HG03558 (cell line): ENCODE data around the gene PITPNM2.

Experiments
- ATAC-seq: cut with Tn5 transposase; IDR thresholded peaks from one replicate; pipeline ENCODE4 v1.9.1; 2021; ENCODE audit warnings: moderate number of reproducible peaks; ENCODE audit not compliant: unreplicated experiment; ENCODE audit errors: extremely low read depth

Gene PITPNM2

GRCh38 chr12:123150744-123151456 is at the start of gene PITPNM2:
TSS of gene PITPNM2 (minus strand) at chr12:123151090. CDS start at chr12:123034590, 116,500 bp downstream.
- ATAC-seq: no peak

GRCh38 chr12:123200414-123200813 is 49.5 kb upstream of the PITPNM2 start:
- ATAC-seq: no peak

GRCh38 chr12:123199936-123200335 is 49.0 kb upstream of the PITPNM2 start:
- no peak for ATAC-seq

- no peak for ATAC-seq
These were observed 36.7 kb upstream of the PITPNM2 start for GRCh38 chr12:123187637-123188036.

- no peak for ATAC-seq
These were observed 29.3 kb upstream of the PITPNM2 start for GRCh38 chr12:123180171-123180570.

GRCh38 chr12:123171967-123172366 is 21.1 kb upstream of the PITPNM2 start:
- ATAC-seq: no peak

- no peak for ATAC-seq
These were observed 16.4 kb upstream of the PITPNM2 start for GRCh38 chr12:123167329-123167728.

- no peak for ATAC-seq
These were observed 14.6 kb upstream of the PITPNM2 start for GRCh38 chr12:123165537-123165936.

- ATAC-seq: no peak
These were observed 13.9 kb upstream of the PITPNM2 start for GRCh38 chr12:123164710-123165261.

GRCh38 chr12:123164222-123164621 is 13.3 kb upstream of the PITPNM2 start:
- no peak for ATAC-seq

GRCh38 chr12:123163227-123163626 is 12.3 kb upstream of the PITPNM2 start:
- no peak for ATAC-seq

- ATAC-seq: no peak
These were observed 10.1 kb upstream of the PITPNM2 start for GRCh38 chr12:123160801-123161487.

- ATAC-seq: no peak
These were observed 3.0 kb upstream of the PITPNM2 start for GRCh38 chr12:123153906-123154305.

- no peak for ATAC-seq
These were observed 1.9 kb upstream of the PITPNM2 start for GRCh38 chr12:123152833-123153232.

GRCh38 chr12:123151457-123152454 is 866 bp upstream of the PITPNM2 start:
- no peak for ATAC-seq

- ATAC-seq: no peak
These were observed 581 bp downstream of the PITPNM2 start for GRCh38 chr12:123150275-123150743.

- no peak for ATAC-seq
These were observed 1.2 kb downstream of the PITPNM2 start for GRCh38 chr12:123149501-123150274.

- no peak for ATAC-seq
These were observed 1.8 kb downstream of the PITPNM2 start for GRCh38 chr12:123149088-123149487.

GRCh38 chr12:123148655-123149054 is 2.2 kb downstream of the PITPNM2 start:
- no peak for ATAC-seq
